Neuronal stem cell (in vitro differentiated cells): ENCODE data around the gene TNFRSF4.
A peak's percentile ranks its signal among the peaks of the same experiment; 100 is the strongest.

Experiments used
- DNase-seq: peaks from one replicate; pipeline ENCODE4 v3.0.0-alpha.2; 2013; ENCODE audit warnings: low spot score
- H2AFZ ChIP-seq: one replicate; pipeline ENCODE4 v1.6.1; 2013; ENCODE audit warnings: mild to moderate bottlenecking, low read length, inconsistent platforms
- H2AK5ac ChIP-seq: 2 replicates; pipeline ENCODE4 v1.6.1; 2013; ENCODE audit warnings: low read depth, mild to moderate bottlenecking, inconsistent platforms, low read length, moderate library complexity, mixed read lengths
- H2BK120ac ChIP-seq: 2 replicates; pipeline ENCODE4 v1.6.1; 2013; ENCODE audit warnings: low read depth, mild to moderate bottlenecking, inconsistent platforms, low read length, moderate library complexity, mixed read lengths
- H2BK12ac ChIP-seq: one replicate; pipeline ENCODE4 v1.6.1; 2013; ENCODE audit warnings: low read length, inconsistent platforms
- H2BK15ac ChIP-seq: 2 replicates; pipeline ENCODE4 v1.6.1; 2013; ENCODE audit warnings: mild to moderate bottlenecking, low read length, inconsistent platforms, mixed read lengths
- H2BK5ac ChIP-seq: one replicate; pipeline ENCODE4 v1.6.1; 2013; ENCODE audit warnings: inconsistent platforms, mild to moderate bottlenecking, low read length, moderate library complexity
- H3K14ac ChIP-seq: one replicate; pipeline ENCODE4 v1.6.1; 2013; ENCODE audit warnings: low read length, inconsistent platforms
- H3K18ac ChIP-seq: 2 replicates; pipeline ENCODE4 v1.6.1; 2013; ENCODE audit warnings: low read length, inconsistent platforms
- H3K23ac ChIP-seq: 2 replicates; pipeline ENCODE4 v1.6.1; 2013; ENCODE audit warnings: low read depth, mild to moderate bottlenecking, mixed read lengths, low read length, inconsistent platforms; ENCODE audit not compliant: poor library complexity
- H3K27ac ChIP-seq: replicated peaks from 3 replicates; pipeline ENCODE4 v1.5.1; 2013; ENCODE audit warnings: low read length, inconsistent platforms
- H3K27me3 ChIP-seq, 3 experiments: 2 replicates each; pipeline ENCODE4 v1.6.1; 2013; ENCODE audit warnings: low read length in 3 of 3, mild to moderate bottlenecking in 2 of 3, inconsistent platforms in 1 of 3, low read depth in 1 of 3, mixed read lengths in 1 of 3, moderate library complexity in 1 of 3; ENCODE audit not compliant: control insufficient read depth in 3 of 3, insufficient read depth in 3 of 3
- H3K36me3 ChIP-seq, 2 donors: replicated peaks in 1 of 2; 2 replicates each; pipeline ENCODE4 v1.6.1; 2013; ENCODE audit warnings: low read length in 2 of 2; ENCODE audit not compliant: control insufficient read depth in 2 of 2, insufficient read depth in 2 of 2
- H3K4ac ChIP-seq: 2 replicates; pipeline ENCODE4 v1.6.1; 2013; ENCODE audit warnings: inconsistent platforms, mild to moderate bottlenecking, low read length, moderate library complexity
- H3K4me1 ChIP-seq, 2 donors: 1 replicate in 1 of 2; 2 replicates in 1 of 2; pipeline ENCODE4 v1.6.1; 2013; ENCODE audit warnings: low read length in 2 of 2, low read depth in 1 of 2; ENCODE audit not compliant: control insufficient read depth in 2 of 2, insufficient read depth in 1 of 2
- H3K4me2 ChIP-seq: one replicate; pipeline ENCODE4 v1.6.1; 2013; ENCODE audit warnings: mild to moderate bottlenecking, low read length, inconsistent platforms; ENCODE audit not compliant: insufficient read depth, poor library complexity, severe bottlenecking
- H3K4me3 ChIP-seq, 2 donors: 2 replicates each; pipeline ENCODE4 v1.5.1; 2013; ENCODE audit warnings: low read length in 2 of 2, mild to moderate bottlenecking in 2 of 2, inconsistent platforms in 1 of 2, moderate library complexity in 1 of 2
- H3K79me1 ChIP-seq: one replicate; pipeline ENCODE4 v1.6.1; 2013; ENCODE audit warnings: low read depth, mild to moderate bottlenecking, inconsistent platforms, low read length, moderate library complexity
- H3K9ac ChIP-seq: one replicate; pipeline ENCODE4 v1.6.1; 2013; ENCODE audit warnings: mild to moderate bottlenecking, low read depth, low read length, inconsistent platforms; ENCODE audit not compliant: poor library complexity
- H3K9me3 ChIP-seq, 2 donors: replicated peaks in 1 of 2; 2 replicates each; pipeline versions ENCODE3 to v1.6.1; 2013; ENCODE audit warnings: low read length in 2 of 2, mild to moderate bottlenecking in 2 of 2, inconsistent platforms in 1 of 2, low read depth in 1 of 2, mixed read lengths in 1 of 2, moderate library complexity in 1 of 2; ENCODE audit not compliant: control insufficient read depth in 2 of 2, insufficient read depth in 1 of 2
- H4K8ac ChIP-seq: one replicate; pipeline ENCODE4 v1.6.1; 2013; ENCODE audit warnings: low read depth, mild to moderate bottlenecking, inconsistent platforms, low read length, moderate library complexity
- H4K91ac ChIP-seq: one replicate; pipeline ENCODE4 v1.6.1; 2013; ENCODE audit warnings: low read length, low read depth, mild to moderate bottlenecking, inconsistent platforms; ENCODE audit not compliant: poor library complexity
- WGBS, 2 donors: extraction: QIAGEN DNeasy Blood & Tissue Kit; methylation state at CpG; one replicate each; pipeline ENCODE4 v1.1.7; 2013; ENCODE audit warnings: missing lambda C conversion rate in 2 of 2, mixed read lengths in 1 of 2; ENCODE audit not compliant: insufficient read length in 2 of 2, insufficient replicate concordance in 1 of 2; ENCODE audit errors: extremely low coverage in 2 of 2; 5-methylcytosine and 5-hydroxymethylcytosine counted together

TNFRSF4 gene

DNA sequence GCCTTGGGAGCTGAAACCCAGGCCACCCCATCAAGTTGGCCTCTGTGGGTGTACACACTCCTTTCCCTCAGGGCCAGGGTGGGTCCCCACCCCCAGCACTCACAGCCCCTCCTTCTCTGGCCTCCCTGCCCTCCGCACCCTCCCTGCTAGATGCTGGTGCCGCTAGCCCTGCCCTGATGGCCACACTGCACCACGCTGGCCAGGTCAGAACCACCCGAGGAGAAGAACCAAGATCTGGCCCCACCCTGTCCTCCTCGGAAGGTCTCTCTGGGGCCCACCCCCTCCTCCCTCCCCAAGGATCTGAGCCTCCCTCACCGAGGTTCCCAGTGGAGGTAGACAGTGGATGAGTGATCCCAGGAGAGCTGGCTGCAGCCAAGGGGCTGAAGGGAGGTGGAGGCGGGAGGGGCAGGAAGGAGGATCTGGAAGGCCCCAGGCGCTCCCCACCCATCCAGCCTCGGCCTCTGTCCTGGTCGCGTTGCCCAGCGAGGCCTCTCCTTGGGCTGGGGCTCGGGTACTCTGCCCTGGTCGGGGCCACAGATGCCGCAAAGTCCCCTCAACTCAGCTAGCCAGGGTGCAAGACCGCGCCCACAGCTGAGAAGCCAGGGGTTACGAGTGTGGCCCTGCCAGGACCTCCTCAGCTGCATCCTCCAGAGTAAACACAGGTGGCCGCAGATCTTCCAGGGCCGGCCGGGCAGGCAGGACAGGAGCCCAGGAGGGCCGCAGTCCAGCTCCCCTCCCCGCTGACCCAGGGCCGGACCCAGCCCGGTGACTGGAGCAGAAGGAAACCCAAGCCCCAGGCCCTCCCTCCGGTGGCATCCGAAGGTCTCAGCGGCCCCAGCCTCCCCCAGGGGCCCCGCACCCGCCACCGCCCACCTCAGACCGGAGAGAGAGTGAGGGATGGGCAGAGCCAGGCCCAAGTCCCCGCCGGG lies 23.3 kb upstream of the TNFRSF4 start:
- no peak overlapping the region for H3K4ac ChIP-seq
- H4K91ac ChIP-seq, result no peak overlapping the region
- H3K14ac ChIP-seq, result peak overlapping the region; percentile 56
- H3K27me3 ChIP-seq, result peaks cover 0 to 4% (median 0%) of the 10 kb centered on the region in 3 experiments
- H2BK12ac ChIP-seq, result peak overlapping the region; percentile 65
- peak overlapping the region; percentile 35 for H2BK5ac ChIP-seq
- peaks cover 0 to 12% of the 10 kb centered on the region in 2 donors for H3K9me3 ChIP-seq
- no peak overlapping the region for H2AFZ ChIP-seq
- H2BK15ac ChIP-seq, result peak overlapping the region; percentile 58
- H3K79me1 ChIP-seq, result peaks cover 14% of the 10 kb centered on the region
- WGBS, 2 donors, result no CpG with 5 or more reads among the region's 34 CpGs
- no peak overlapping the region for H3K27ac ChIP-seq
- H3K36me3 ChIP-seq, result peaks cover 12 to 22% of the 10 kb centered on the region in 2 donors
- H3K4me2 ChIP-seq, result no peak overlapping the region
- DNase-seq, result no peak
- peak overlapping the region; percentile 87 for H3K23ac ChIP-seq
- H3K4me3 ChIP-seq, result no peak overlapping the region
- peak overlapping the region; percentile 89 for H3K18ac ChIP-seq
- H2AK5ac ChIP-seq, result peak overlapping the region; percentile 81
- peak overlapping the region; percentile 77 for H3K9ac ChIP-seq
- H2BK120ac ChIP-seq, result no peak overlapping the region
- peaks cover 17 to 41% of the 10 kb centered on the region in 2 donors for H3K4me1 ChIP-seq
- peak overlapping the region; percentile 76 for H4K8ac ChIP-seq

DNA sequence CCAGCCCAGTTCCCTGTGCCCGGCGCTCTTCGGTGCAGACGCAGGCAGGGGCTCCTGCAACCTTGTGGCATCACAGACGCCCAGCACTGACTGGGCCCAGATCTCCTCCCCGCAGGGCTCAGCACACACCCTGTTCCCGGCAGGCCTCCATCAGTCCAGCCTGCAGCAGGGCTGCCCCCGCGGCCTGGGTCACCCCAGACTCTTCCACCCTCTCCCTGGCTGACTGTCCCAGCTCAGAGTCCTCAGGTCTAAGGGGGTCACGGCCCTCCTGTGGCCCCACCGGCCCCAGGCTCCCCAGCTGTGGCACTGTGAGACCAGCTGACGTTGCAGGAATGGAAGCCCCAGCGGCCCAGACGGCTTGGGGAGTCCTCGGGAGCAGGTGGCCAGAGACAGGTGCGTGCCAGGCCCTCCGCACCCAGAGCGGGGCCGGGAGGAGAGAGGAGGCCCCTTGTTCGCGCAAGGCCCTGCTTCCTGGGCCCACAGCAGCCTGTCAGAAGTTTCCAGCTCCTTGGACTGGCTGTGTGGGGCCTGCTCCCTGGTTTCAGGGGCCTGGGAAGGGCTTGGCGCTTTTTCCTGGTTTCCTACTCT lies 22.3 kb upstream of the TNFRSF4 start:
- H2BK12ac ChIP-seq, result no peak overlapping the region
- H3K27ac ChIP-seq, result no peak overlapping the region
- H3K79me1 ChIP-seq, result peaks cover 12% of the 10 kb centered on the region
- peaks cover 17 to 41% of the 10 kb centered on the region in 2 donors for H3K4me1 ChIP-seq
- WGBS, 2 donors, result no CpG with 5 or more reads among the region's 22 CpGs
- H4K91ac ChIP-seq, result no peak overlapping the region
- H2AFZ ChIP-seq, result no peak overlapping the region
- H3K9ac ChIP-seq, result no peak overlapping the region
- no peak overlapping the region for H3K4ac ChIP-seq
- H3K9me3 ChIP-seq, result peaks cover 0 to 12% of the 10 kb centered on the region in 2 donors
- no peak overlapping the region for H4K8ac ChIP-seq
- H3K36me3 ChIP-seq, result peaks cover 12 to 22% of the 10 kb centered on the region in 2 donors
- H2BK15ac ChIP-seq, result no peak overlapping the region
- peaks cover 0 to 4% (median 0%) of the 10 kb centered on the region in 3 experiments for H3K27me3 ChIP-seq
- DNase-seq, result no peak
- H3K14ac ChIP-seq, result peak overlapping the region; percentile 8
- H3K4me3 ChIP-seq, result no peak overlapping the region
- peak overlapping the region; percentile 87 for H3K23ac ChIP-seq
- H3K4me2 ChIP-seq, result no peak overlapping the region
- H3K18ac ChIP-seq, result peak overlapping the region; percentile 48
- no peak overlapping the region for H2BK120ac ChIP-seq
- H2AK5ac ChIP-seq, result peak overlapping the region; percentile 46
- no peak overlapping the region for H2BK5ac ChIP-seq

DNA sequence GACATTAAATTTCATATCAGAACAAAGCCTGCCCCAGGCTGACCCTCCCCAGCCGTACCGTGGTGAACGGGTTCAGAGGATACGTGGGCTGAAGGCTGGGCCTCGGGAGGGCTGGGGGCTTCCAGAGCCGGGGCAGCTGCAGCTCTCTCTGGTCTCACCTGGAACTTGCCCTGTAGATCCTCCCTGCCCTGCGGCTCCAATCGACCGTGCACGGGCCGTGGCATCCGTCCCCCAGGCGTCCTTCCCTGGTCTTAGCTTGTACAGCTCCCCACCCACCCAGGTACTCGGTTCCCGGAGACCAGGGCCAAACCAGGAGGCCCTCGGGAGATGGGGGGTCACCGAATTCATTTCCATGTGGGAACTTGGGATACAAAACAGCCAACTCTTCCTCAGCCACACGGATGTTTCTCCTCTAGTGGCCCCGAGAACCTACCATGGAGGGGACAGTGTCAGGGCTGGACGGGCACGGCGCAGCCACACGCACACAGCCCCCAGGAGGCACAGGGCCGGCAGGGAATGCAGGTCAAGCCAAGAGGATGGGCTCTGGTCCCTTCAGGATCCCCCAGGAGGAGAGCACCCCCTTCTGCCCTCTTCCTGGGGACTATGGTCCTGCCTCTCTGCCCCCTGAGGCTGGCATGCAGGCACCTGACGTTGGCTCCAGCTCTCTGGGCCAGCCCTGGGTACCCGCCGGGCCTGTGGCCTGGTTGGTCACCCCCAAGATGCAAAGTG lies 21.2 kb upstream of the TNFRSF4 start:
- no CpG with 5 or more reads among the region's 27 CpGs for WGBS, 2 donors

More for the DNA sequence above, 21.2 kb upstream of the TNFRSF4 start:
- Histone ChIP-seq H2BK5ac (peak overlapping the region; percentile 19), H2BK120ac (no peak overlapping the region), H3K4me1 (peaks cover 20 to 44% of the 10 kb centered on the region in 2 donors), H3K4me2 (no peak overlapping the region), H4K8ac (no peak overlapping the region), H3K9ac (no peak overlapping the region), H2AFZ (no peak overlapping the region), H2BK15ac (no peak overlapping the region), H3K27me3 (no peaks in the 10 kb centered on the region), H3K36me3 (peaks cover 12 to 23% of the 10 kb centered on the region in 2 donors), H3K79me1 (peaks cover 12% of the 10 kb centered on the region), H4K91ac (no peak overlapping the region), H2AK5ac (no peak overlapping the region), H3K23ac (peak overlapping the region; percentile 34), H3K4ac (no peak overlapping the region), H3K9me3 (peaks cover 0 to 12% of the 10 kb centered on the region in 2 donors), H2BK12ac (no peak overlapping the region), H3K18ac (no peak overlapping the region), H3K4me3 (no peak overlapping the region), H3K14ac (peak overlapping the region; percentile 63), H3K27ac (no peak overlapping the region)
- DNase-seq, result no peak
